Sigmoid colon (tissue), 3 donors: ENCODE results near the gene HLF.

Source experiments
- POLR2A ChIP-seq, 2 donors: fragments of 450-650 bp; IDR thresholded peaks; one replicate each; pipeline ENCODE4 v1.6.1; 2016; ENCODE audit warnings: antibody characterized with exemption in 2 of 2, mild to moderate bottlenecking in 2 of 2, moderate library complexity in 2 of 2
- TF ChIP-seq, protein P1 (sequence below), 4 experiments: fragments of 450-650 bp in 3 of 4; fragments of 200-600 bp in 1 of 4; IDR thresholded peaks; one replicate each; pipeline ENCODE4 v1.5.1; 2016 to 2019; ENCODE audit warnings: antibody characterized with exemption in 4 of 4, mild to moderate bottlenecking in 3 of 4, moderate library complexity in 2 of 4

DNA sequence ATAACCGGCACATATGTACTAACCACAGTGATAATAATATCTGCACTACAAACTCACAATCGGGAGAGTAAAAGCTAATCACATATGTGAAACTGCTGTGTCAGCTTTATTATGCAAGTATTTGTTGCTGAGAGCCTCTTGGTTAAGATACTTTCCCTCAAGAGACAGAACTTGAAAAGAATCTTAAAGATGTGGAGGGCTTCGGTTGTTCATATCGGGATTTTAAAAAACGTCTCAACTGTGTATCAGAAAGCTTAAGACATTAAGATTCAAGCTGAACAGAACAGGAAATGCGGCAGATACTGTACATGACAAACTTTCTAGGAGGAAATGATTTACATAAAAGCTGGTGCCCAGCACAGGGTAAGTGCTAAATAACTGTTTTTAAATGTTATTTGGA, 27.5 kb upstream of the HLF start:
- TF ChIP-seq, protein P1, sequence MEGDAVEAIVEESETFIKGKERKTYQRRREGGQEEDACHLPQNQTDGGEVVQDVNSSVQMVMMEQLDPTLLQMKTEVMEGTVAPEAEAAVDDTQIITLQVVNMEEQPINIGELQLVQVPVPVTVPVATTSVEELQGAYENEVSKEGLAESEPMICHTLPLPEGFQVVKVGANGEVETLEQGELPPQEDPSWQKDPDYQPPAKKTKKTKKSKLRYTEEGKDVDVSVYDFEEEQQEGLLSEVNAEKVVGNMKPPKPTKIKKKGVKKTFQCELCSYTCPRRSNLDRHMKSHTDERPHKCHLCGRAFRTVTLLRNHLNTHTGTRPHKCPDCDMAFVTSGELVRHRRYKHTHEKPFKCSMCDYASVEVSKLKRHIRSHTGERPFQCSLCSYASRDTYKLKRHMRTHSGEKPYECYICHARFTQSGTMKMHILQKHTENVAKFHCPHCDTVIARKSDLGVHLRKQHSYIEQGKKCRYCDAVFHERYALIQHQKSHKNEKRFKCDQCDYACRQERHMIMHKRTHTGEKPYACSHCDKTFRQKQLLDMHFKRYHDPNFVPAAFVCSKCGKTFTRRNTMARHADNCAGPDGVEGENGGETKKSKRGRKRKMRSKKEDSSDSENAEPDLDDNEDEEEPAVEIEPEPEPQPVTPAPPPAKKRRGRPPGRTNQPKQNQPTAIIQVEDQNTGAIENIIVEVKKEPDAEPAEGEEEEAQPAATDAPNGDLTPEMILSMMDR (IDR thresholded peaks at IDR 0.05), result no peak
- no peak for TF ChIP-seq POLR2A (IDR thresholded peaks at IDR 0.05)
